H1 (cell line): Measurements from ENCODE around the gene AMOT. TPM values are rescaled to one million over a fixed set of nuclear protein-coding genes. Genes with fewer than 3 reads are reported as not detected.

Experiments
- CTCF ChIA-PET: fragments of 300-600 bp; sonication (Branson Sonifier 250); formaldehyde crosslinking; loops from one replicate; lab custom pipeline; 2021; ENCODE audit not compliant: partially characterized antibody; lab: Charles Lee
- POLR2A ChIA-PET: fragments of 300-600 bp; sonication (Branson Sonifier 250); formaldehyde crosslinking; loops from one replicate; lab custom pipeline; 2021; ENCODE audit warnings: inconsistent platforms; ENCODE audit not compliant: partially characterized antibody; lab: Charles Lee
- DNase-seq, 2 experiments: peaks; one replicate each; pipeline versions ENCODE4 v3.0.0 to v3.0.0-alpha.2; 2010 to 2022; ENCODE audit warnings: low spot score in 2 of 2, low read depth in 1 of 2, mixed read lengths in 1 of 2
- FAIRE-seq: peaks from 2 replicates; lab custom pipeline; 2011; peaks lifted over from hg19 to GRCh38; lab: Jason Lieb, UNC
- H2AFZ ChIP-seq: 2 replicates; pipeline ENCODE4 v1.8.1; 2012; ENCODE audit warnings: low read length, inconsistent platforms
- H2AK5ac ChIP-seq: 2 replicates; pipeline ENCODE4 v1.6.1; 2013; ENCODE audit warnings: low read depth, low read length
- H2BK120ac ChIP-seq: replicated peaks from 2 replicates; pipeline ENCODE3; 2013; ENCODE audit warnings: low read depth, low read length, inconsistent platforms
- H2BK12ac ChIP-seq: 2 replicates; pipeline ENCODE4 v1.6.1; 2013; ENCODE audit warnings: low read depth, low read length
- H2BK15ac ChIP-seq: 2 replicates; pipeline ENCODE4 v1.6.1; 2013; ENCODE audit warnings: low read length
- H2BK20ac ChIP-seq: 2 replicates; pipeline ENCODE4 v1.6.1; 2013; ENCODE audit warnings: low read length
- H2BK5ac ChIP-seq: 2 replicates; pipeline ENCODE4 v1.6.1; 2013; ENCODE audit warnings: low read depth, low read length
- H3K14ac ChIP-seq: 2 replicates; pipeline ENCODE4 v1.6.1; 2013; ENCODE audit warnings: inconsistent platforms; ENCODE audit not compliant: insufficient read length
- H3K18ac ChIP-seq: 2 replicates; pipeline ENCODE4 v1.6.1; 2013; ENCODE audit warnings: low read length; ENCODE audit errors: extremely low read depth
- H3K23ac ChIP-seq: 2 replicates; pipeline ENCODE4 v1.6.1; 2013; ENCODE audit warnings: inconsistent platforms; ENCODE audit not compliant: insufficient read length
- H3K23me2 ChIP-seq: 2 replicates; pipeline ENCODE4 v1.6.1; 2013; ENCODE audit warnings: low read depth, low read length
- H3K27ac ChIP-seq: 2 replicates; pipeline ENCODE4 v1.6.1; 2011; ENCODE audit warnings: low read depth, low read length, inconsistent platforms
- H3K27me3 ChIP-seq, 4 experiments: replicated peaks in 1 of 4; 1 replicate in 1 of 4; 2 replicates in 3 of 4; pipeline versions ENCODE4 v1.6.1 to v1.8.1; 2011 to 2013; ENCODE audit warnings: low read length in 3 of 4, mild to moderate bottlenecking in 3 of 4, inconsistent platforms in 2 of 4, mixed read lengths in 2 of 4, moderate library complexity in 1 of 4; ENCODE audit not compliant: control insufficient read depth in 3 of 4, insufficient read depth in 3 of 4; ENCODE audit errors: extremely low read depth in 1 of 4
- H3K36me3 ChIP-seq, 4 experiments: 2 replicates each; pipeline versions ENCODE4 v1.6.1 to v1.8.1; 2011 to 2013; ENCODE audit warnings: mild to moderate bottlenecking in 4 of 4, low read length in 3 of 4, moderate library complexity in 2 of 4, control low read depth in 1 of 4, inconsistent platforms in 1 of 4; ENCODE audit not compliant: insufficient read depth in 4 of 4, control insufficient read depth in 2 of 4
- H3K4ac ChIP-seq: replicated peaks from 2 replicates; pipeline ENCODE3; 2013; ENCODE audit warnings: low read length, low read depth, mixed read lengths, inconsistent platforms; ENCODE audit not compliant: insufficient read length
- H3K4me1 ChIP-seq, 4 experiments: replicated peaks in 1 of 4; 1 replicate in 1 of 4; 2 replicates in 3 of 4; pipeline versions ENCODE4 v1.6.1 to v1.8.1; 2011 to 2013; ENCODE audit warnings: low read length in 3 of 4, inconsistent platforms in 2 of 4, mixed read lengths in 1 of 4; ENCODE audit not compliant: insufficient read depth in 4 of 4, control insufficient read depth in 3 of 4
- H3K4me2 ChIP-seq, 2 experiments: 2 replicates each; pipeline versions ENCODE4 v1.6.1 to v1.8.1; 2011 to 2013; ENCODE audit warnings: low read depth in 2 of 2, low read length in 2 of 2, control low read depth in 1 of 2, inconsistent platforms in 1 of 2, mild to moderate bottlenecking in 1 of 2; ENCODE audit not compliant: insufficient read depth in 1 of 2
- H3K4me3 ChIP-seq, 4 experiments: fragments of 200-600, 300-600 bp in 1 of 4; sonication (generic), shearing (Covaris generic), sonication (Bioruptor Twin) in 1 of 4; 2 replicates each; pipeline versions ENCODE4 v1.5.1 to v1.8.1; 2011 to 2016; ENCODE audit warnings: low read length in 4 of 4, low read depth in 3 of 4, control low read depth in 2 of 4, inconsistent platforms in 2 of 4, mild to moderate bottlenecking in 2 of 4, mixed read lengths in 1 of 4, moderate library complexity in 1 of 4; ENCODE audit not compliant: insufficient read depth in 2 of 4; ENCODE audit errors: extremely low read depth in 1 of 4
- H3K56ac ChIP-seq: replicated peaks from 2 replicates; pipeline ENCODE3; 2013; ENCODE audit warnings: low read depth, mild to moderate bottlenecking, mixed read lengths, low read length, inconsistent platforms; ENCODE audit not compliant: insufficient read length
- H3K79me1 ChIP-seq: 2 replicates; pipeline ENCODE4 v1.6.1; 2013; ENCODE audit warnings: low read depth, low read length, control low read depth
- H3K79me2 ChIP-seq, 2 experiments: 2 replicates each; pipeline versions ENCODE4 v1.6.1 to v1.8.1; 2012 to 2013; ENCODE audit warnings: low read length in 2 of 2, mild to moderate bottlenecking in 2 of 2, inconsistent platforms in 1 of 2; ENCODE audit not compliant: insufficient read depth in 2 of 2, control insufficient read depth in 1 of 2
- H3K9ac ChIP-seq, 4 experiments: replicated peaks in 1 of 4; 1 replicate in 1 of 4; 2 replicates in 3 of 4; pipeline versions ENCODE4 v1.6.1 to v1.8.1; 2011 to 2013; ENCODE audit warnings: low read depth in 3 of 4, low read length in 3 of 4, control low read depth in 2 of 4, mild to moderate bottlenecking in 2 of 4, moderate library complexity in 2 of 4, inconsistent platforms in 1 of 4; ENCODE audit errors: extremely low read depth in 1 of 4
- H3K9me3 ChIP-seq, 2 experiments: 2 replicates each; pipeline versions ENCODE4 v1.6.1 to v1.8.1; 2012 to 2013; ENCODE audit warnings: mild to moderate bottlenecking in 2 of 2, moderate library complexity in 2 of 2, control low read depth in 1 of 2, inconsistent platforms in 1 of 2, low read depth in 1 of 2, low read length in 1 of 2, mixed read lengths in 1 of 2; ENCODE audit not compliant: insufficient read depth in 2 of 2
- H4K20me1 ChIP-seq, 2 experiments: replicated peaks in 1 of 2; 2 replicates each; pipeline versions ENCODE3 to v1.8.1; 2011 to 2013; ENCODE audit warnings: inconsistent platforms in 2 of 2, low read length in 2 of 2, mild to moderate bottlenecking in 1 of 2; ENCODE audit not compliant: insufficient read depth in 2 of 2, control insufficient read depth in 1 of 2
- H4K5ac ChIP-seq: 2 replicates; pipeline ENCODE4 v1.6.1; 2013; ENCODE audit warnings: low read length, low read depth, mixed read lengths, inconsistent platforms; ENCODE audit not compliant: insufficient read length
- H4K8ac ChIP-seq: 2 replicates; pipeline ENCODE4 v1.8.0; 2013; ENCODE audit warnings: mild to moderate bottlenecking, moderate library complexity, low read length, inconsistent platforms; ENCODE audit not compliant: insufficient read depth; ENCODE audit errors: extremely low read depth
- H4K91ac ChIP-seq: replicated peaks from 2 replicates; pipeline ENCODE3; 2013; ENCODE audit warnings: low read length, mixed read lengths, inconsistent platforms; ENCODE audit not compliant: insufficient read length
- CTCF ChIP-seq, 3 experiments: IDR thresholded peaks; 1 replicate in 2 of 3; 2 replicates in 1 of 3; pipeline versions ENCODE4 v1.5.1 to v1.6.1; 2011; ENCODE audit warnings: low read length in 3 of 3, mild to moderate bottlenecking in 3 of 3, inconsistent platforms in 2 of 3, low read depth in 1 of 3, moderate library complexity in 1 of 3; ENCODE audit not compliant: insufficient read depth in 1 of 3; ENCODE audit errors: control extremely low read depth in 1 of 3
- RAD21 ChIP-seq, 2 experiments: IDR thresholded peaks in 1 of 2; conservative IDR thresholded peaks in 1 of 2; 2 replicates each; pipeline ENCODE4 v1.6.1; 2011; ENCODE audit warnings: low read depth in 2 of 2, low read length in 2 of 2, improper control_type of control experiment in 1 of 2, inconsistent platforms in 1 of 2, mild to moderate bottlenecking in 1 of 2, moderate library complexity in 1 of 2
- SUZ12 ChIP-seq: fragments of 200-600 bp; sonication (generic); IDR thresholded peaks from 2 replicates; pipeline ENCODE4 v1.6.1; 2012; ENCODE audit warnings: mild to moderate bottlenecking, inconsistent platforms, low read length, moderate library complexity, mixed read lengths
- WGBS, 2 experiments: shearing (Covaris generic) in 1 of 2; methylation state at CpG; one replicate each; pipeline versions ENCODE4 v1.1.6 to v1.1.7; 2013 to 2015; ENCODE audit warnings: low lambda C conversion rate in 2 of 2, mixed read lengths in 2 of 2, inconsistent platforms in 1 of 2, low coverage in 1 of 2, missing lambda C conversion rate in 1 of 2; ENCODE audit not compliant: insufficient replicate concordance in 2 of 2, insufficient coverage in 1 of 2, insufficient read length in 1 of 2; ENCODE audit errors: extremely low coverage in 1 of 2, missing lambda C conversion rate in 1 of 2; 5-methylcytosine and 5-hydroxymethylcytosine counted together
- polyA plus RNA-seq, 7 experiments: library from polyadenylated mRNA; depleted of rRNA in 3 of 7; stranded (reverse) in 5 of 7; unstranded in 2 of 7; fragments of >200 nt in 5 of 7; fragments of 200-250 nt in 2 of 7; gene quantifications; 1 replicate in 5 of 7; 2 replicates in 1 of 7; 4 replicates in 1 of 7; pipeline versions ENCODE4 v1.2.1 to v1.2.3, GENCODE V29; 2011 to 2013; ENCODE audit warnings: missing spikeins in 2 of 7, mixed read lengths in 2 of 7
- total RNA-seq: library from RNA; stranded (reverse); fragmentation: NEBNext Ultra II Directional; extraction: Animal tissue kit (Norgen Biotek cat#: 25700); gene quantifications from 2 replicates; pipeline ENCODE4 v1.2.1, GENCODE V29; 2021

AMOT gene
- total and polyA plus RNA-seq, 2 of the 8 experiments (the other 6 are each of a cell fraction or from before 2014, with no cell fraction given), result 2.3 to 7.1 TPM

DNA sequence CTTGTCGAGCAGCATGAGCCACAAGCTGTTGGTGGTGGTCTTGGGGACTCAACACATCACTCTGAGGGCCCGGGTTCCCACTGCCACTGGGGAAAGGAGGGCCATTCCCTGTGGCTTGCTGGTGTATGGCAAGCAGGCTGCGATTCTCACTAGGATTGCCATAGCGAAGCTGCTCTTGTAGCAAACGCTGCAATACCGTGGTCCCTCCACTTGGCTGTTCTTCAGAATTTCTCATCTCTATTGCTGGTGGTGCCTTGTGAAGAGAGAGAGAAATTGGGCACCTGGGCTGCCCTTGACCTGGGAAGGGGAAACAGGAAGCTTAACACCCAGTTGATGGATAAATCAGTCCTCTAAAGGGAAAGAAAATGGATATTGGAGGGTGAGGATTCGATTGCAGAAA is 17.7 kb downstream of the AMOT start:
- Histone ChIP-seq H2BK20ac (no peak overlapping the region), H3K27me3 (no peaks in the 10 kb centered on the region), H3K27ac (no peak overlapping the region), H3K23me2 (no peaks in the 10 kb centered on the region), H3K56ac (no peak overlapping the region), H4K8ac (peak overlapping the region; percentile 25; the same call in 1 of the 2 replicates), H2BK5ac (no peak overlapping the region), H4K91ac (no peak overlapping the region), H2BK15ac (no peak overlapping the region), H3K79me2 (no peaks in the 10 kb centered on the region), H2AK5ac (no peak overlapping the region), H3K4ac (no peak overlapping the region), H2BK120ac (no peak overlapping the region), H3K9ac (no peak overlapping the region), H3K18ac (no peak overlapping the region), H2AFZ (no peak overlapping the region), H3K4me3 (no peak overlapping the region), H3K14ac (no peak overlapping the region), H4K5ac (no peak overlapping the region), H3K23ac (no peak overlapping the region), H3K79me1 (no peaks in the 10 kb centered on the region), H3K4me2 (no peak overlapping the region), H2BK12ac (no peak overlapping the region), H4K20me1 (no peaks in the 10 kb centered on the region), H3K9me3 (no peaks in the 10 kb centered on the region), H3K4me1 (no peaks in the 10 kb centered on the region; a peak in 1 of 7 replicates), H3K36me3 (no peaks in the 10 kb centered on the region)
- FAIRE-seq (peak; percentile 24), DNase-seq (no peak)
- ChIA-PET CTCF (interaction anchor here (0.7 to 1.8 kb wide), 10 partner anchors 9 to 133 kb away, joined by 3 to 8 read pairs (median 4); no protein-coding TSS in a partner anchor), POLR2A (interaction anchor here (1.2 kb wide), 1 partner anchor 9 kb away, joined by 3 read pairs; no protein-coding TSS in a partner anchor)
- TF ChIP-seq SUZ12 (no peak), CTCF (IDR thresholded peaks at IDR 0.05; ENCODE audit: control extremely low read depth in 1 of 3, insufficient read depth in 1 of 3, low read depth in 1 of 3, low read length in 3 of 3) (peak in 1 of 3 experiments; percentile 38; a peak in 1 of 4 replicates), RAD21 (IDR thresholded peaks at IDR 0.05 in 1 of 2, conservative IDR thresholded peaks at IDR 0.05 in 1 of 2; ENCODE audit: low read depth in 2 of 2, low read length in 2 of 2) (peak in 1 of 2 experiments; percentile 15; a peak in 1 of 4 replicates)
- 76% methylated on average over 5 of the region's 7 CpGs; no CpG with 5 or more reads in 1 of the 2 experiments for WGBS, 2 experiments
